NT2/D1 (cell line): ENCODE results near the gene OR10J1.

Source experiments
- SUZ12 ChIP-seq: IDR thresholded peaks from 2 replicates; pipeline ENCODE4 v1.6.1; 2011; ENCODE audit not compliant: insufficient read length, insufficient read depth; ENCODE audit errors: extremely low read depth
- YY1 ChIP-seq: IDR thresholded peaks from 2 replicates; pipeline ENCODE4 v1.6.1; 2011; ENCODE audit not compliant: insufficient read length, insufficient read depth
- ZNF274 ChIP-seq: IDR thresholded peaks from 2 replicates; pipeline ENCODE4 v1.6.1; 2011; ENCODE audit warnings: mild to moderate bottlenecking, low read depth, low read length

DNA sequence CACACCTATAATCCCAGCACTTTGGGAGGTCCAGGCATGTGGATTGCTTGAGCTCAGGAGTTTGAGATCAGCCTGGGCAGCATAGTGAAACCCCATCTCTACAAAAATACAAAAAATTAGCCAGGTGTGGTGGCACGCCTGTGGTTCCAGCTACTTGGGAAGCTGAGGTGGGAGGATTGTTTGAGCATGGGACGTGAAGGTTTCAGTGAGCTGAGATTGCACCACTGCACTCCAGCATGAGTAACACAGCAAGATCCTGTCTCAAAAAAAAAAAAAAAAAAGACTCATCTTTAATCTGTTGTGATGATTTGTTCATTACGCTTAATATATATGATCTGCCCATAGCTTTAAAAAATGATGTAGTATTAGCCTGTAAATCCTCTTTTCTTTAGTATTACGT lies 44.0 kb downstream of the OR10J1 start:
- TF ChIP-seq YY1 (no peak), SUZ12 (no peak), ZNF274 (no peak)
